ENCODE measurements around the gene TMEM63C. TPM values are rescaled to one million over a fixed set of nuclear protein-coding genes. Genes with fewer than 3 reads are reported as not detected.
A peak's percentile ranks its signal among the peaks of the same experiment; 100 is the strongest.

The TMEM63C gene
- total RNA-seq, 1 donor from 2014 or later = 39.9 TPM

DNA sequence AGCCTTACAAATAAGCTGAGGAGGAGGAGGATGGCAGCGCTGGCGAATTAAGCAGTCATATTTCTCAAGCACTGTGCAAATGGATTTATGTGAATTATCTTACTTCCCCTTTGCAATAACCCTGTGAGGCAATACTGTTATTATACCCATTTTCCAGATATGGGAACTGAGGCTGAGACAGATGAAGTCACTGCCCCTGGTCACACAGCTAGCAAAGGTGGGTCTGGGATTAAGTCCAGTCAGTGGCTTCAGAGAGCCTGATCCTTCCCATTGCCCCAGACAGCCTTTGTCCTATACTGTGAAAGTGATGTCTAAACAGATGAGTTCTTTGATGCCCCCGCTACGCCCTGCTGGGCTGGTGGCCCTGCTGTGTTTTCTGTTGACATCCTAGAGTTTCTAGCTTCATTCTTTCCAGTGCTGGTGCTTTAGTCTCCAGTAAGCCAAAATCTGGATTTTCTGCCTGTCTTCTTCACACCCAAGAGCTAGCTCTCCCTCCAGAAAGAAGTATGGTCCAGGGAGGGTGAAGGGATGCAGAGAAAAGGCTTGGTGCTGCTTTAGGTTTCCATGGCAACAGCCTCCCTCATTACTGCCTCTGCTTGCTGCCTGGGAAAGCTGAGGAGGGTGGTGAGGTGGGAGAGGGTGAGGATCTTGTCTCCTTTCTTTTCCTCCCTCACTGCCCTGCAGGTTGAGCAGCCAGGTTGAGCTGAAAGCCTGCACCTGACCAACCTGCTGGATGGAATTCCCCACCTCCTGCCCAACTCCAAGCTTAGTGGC is 30.7 kb downstream of the TMEM63C start:
- DNase-seq = no peak
- Mint-ChIP-seq H3K4me3 (ENCODE audit: unreplicated experiment) (no peak overlapping the region), H3K9me3 (ENCODE audit: unreplicated experiment) (peaks cover 9% of the 10 kb centered on the region), H3K36me3 (ENCODE audit: unreplicated experiment) (peaks cover 7% of the 10 kb centered on the region), H3K4me1 (ENCODE audit: low read depth, unreplicated experiment) (peaks cover 24% of the 10 kb centered on the region), H3K27me3 (ENCODE audit: unreplicated experiment) (peaks cover 12% of the 10 kb centered on the region), H3K27ac (ENCODE audit: unreplicated experiment) (no peak overlapping the region)
- TF ChIP-seq, protein P1, sequence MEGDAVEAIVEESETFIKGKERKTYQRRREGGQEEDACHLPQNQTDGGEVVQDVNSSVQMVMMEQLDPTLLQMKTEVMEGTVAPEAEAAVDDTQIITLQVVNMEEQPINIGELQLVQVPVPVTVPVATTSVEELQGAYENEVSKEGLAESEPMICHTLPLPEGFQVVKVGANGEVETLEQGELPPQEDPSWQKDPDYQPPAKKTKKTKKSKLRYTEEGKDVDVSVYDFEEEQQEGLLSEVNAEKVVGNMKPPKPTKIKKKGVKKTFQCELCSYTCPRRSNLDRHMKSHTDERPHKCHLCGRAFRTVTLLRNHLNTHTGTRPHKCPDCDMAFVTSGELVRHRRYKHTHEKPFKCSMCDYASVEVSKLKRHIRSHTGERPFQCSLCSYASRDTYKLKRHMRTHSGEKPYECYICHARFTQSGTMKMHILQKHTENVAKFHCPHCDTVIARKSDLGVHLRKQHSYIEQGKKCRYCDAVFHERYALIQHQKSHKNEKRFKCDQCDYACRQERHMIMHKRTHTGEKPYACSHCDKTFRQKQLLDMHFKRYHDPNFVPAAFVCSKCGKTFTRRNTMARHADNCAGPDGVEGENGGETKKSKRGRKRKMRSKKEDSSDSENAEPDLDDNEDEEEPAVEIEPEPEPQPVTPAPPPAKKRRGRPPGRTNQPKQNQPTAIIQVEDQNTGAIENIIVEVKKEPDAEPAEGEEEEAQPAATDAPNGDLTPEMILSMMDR (IDR thresholded peaks at IDR 0.05; ENCODE audit: partially characterized antibody, unreplicated experiment) = no peak

DNA sequence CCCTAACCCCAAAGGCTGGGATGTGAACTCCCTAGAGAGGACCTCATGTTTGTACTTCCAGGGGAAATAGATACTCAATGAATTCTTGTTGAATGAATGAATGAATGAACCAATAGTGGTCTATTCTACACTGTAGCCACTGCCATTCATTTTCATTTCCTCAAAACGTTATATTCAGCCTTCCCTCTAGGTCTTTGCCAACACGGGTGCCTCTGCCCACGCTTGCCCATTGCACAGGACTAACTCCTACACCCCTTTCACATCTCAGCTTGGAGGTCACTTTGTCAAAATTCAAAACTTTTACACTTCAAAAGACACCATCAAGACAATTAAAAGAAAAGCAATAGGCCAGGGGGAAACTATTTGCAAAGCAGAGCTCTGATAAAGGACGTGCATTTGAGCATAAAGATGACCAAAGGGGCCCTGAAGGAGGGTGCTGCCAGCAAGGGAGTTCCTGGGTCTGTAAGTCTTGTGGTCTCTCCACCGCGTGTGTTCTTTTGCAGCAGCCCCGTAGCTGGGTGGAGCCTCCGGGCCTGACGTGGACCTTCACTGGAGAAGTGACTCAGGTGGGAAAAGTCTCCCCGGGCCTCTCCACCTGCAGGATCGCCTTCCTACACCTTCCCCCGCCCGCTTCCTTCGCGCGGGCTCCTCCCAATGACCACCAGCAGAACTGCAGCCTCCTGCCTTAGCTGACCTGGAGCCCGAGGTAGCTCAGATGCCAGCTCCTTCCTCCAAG is 31.5 kb downstream of the TMEM63C start:
- Mint-ChIP-seq H3K27me3 (ENCODE audit: unreplicated experiment) (peaks cover 13% of the 10 kb centered on the region), H3K27ac (ENCODE audit: unreplicated experiment) (no peak overlapping the region), H3K4me1 (ENCODE audit: low read depth, unreplicated experiment) (peaks cover 15% of the 10 kb centered on the region), H3K9me3 (ENCODE audit: unreplicated experiment) (peaks cover 10% of the 10 kb centered on the region), H3K36me3 (ENCODE audit: unreplicated experiment) (peaks cover 7% of the 10 kb centered on the region), H3K4me3 (ENCODE audit: unreplicated experiment) (no peak overlapping the region)
- TF ChIP-seq, protein P1 (IDR thresholded peaks at IDR 0.05; ENCODE audit: partially characterized antibody, unreplicated experiment) = peak; percentile 72
- DNase-seq = peak; percentile 77

DNA sequence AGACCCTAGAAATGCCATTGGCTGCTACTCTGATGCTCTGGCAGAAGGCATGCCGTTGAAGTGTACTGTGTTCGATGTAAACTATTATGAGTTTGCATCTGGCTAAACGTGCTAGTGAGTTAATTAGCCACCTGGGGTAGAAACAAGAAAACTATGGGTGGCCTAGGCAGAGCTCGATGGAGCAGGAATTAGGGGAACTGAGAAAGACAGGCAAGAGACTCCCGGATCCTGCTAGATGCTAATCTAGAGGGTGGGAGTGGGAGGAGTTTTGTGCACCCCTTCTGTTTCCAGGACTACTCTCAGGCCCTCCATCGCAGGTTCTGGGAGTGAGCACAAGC is 32.0 kb downstream of the TMEM63C start:
- H3K27me3 Mint-ChIP-seq (ENCODE audit: unreplicated experiment) = peaks cover 13% of the 10 kb centered on the region
- no peak overlapping the region for H3K4me3 Mint-ChIP-seq (ENCODE audit: unreplicated experiment)
- H3K9me3 Mint-ChIP-seq (ENCODE audit: unreplicated experiment) = peaks cover 10% of the 10 kb centered on the region

DNA sequence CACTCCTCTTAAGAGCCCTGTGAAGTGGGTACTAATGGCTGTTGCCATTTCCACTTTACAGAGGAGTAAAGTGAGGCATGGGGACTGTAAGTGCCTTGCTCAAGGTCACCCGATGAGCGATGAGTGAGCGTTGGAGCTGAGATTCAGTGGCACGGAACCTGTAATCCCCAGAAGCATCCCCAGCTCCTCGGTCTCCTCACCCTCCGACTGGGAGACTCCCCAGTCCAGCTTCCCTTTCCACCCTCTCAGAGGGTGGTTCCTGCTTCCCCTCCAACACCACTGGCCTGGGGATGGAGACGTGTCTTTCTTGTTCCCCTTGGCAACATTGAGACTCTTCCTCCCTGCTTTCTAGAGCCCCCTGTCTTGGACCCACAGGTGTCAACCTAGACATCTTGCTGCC is 32.6 kb downstream of the TMEM63C start:
- Mint-ChIP-seq H3K4me1 (ENCODE audit: low read depth, unreplicated experiment) (peaks cover 10% of the 10 kb centered on the region), H3K27me3 (ENCODE audit: unreplicated experiment) (peaks cover 13% of the 10 kb centered on the region), H3K9me3 (ENCODE audit: unreplicated experiment) (peaks cover 10% of the 10 kb centered on the region), H3K4me3 (ENCODE audit: unreplicated experiment) (no peak overlapping the region), H3K36me3 (ENCODE audit: unreplicated experiment) (peaks cover 7% of the 10 kb centered on the region), H3K27ac (ENCODE audit: unreplicated experiment) (no peak overlapping the region)
- TF ChIP-seq, protein P1 (IDR thresholded peaks at IDR 0.05; ENCODE audit: partially characterized antibody, unreplicated experiment) = no peak
- DNase-seq = no peak

More for the DNA sequence above, 32.0 kb downstream of the TMEM63C start:
- DNase-seq = no peak
- Mint-ChIP-seq H3K4me1 (ENCODE audit: low read depth, unreplicated experiment) (peaks cover 10% of the 10 kb centered on the region), H3K27ac (ENCODE audit: unreplicated experiment) (no peak overlapping the region), H3K36me3 (ENCODE audit: unreplicated experiment) (peaks cover 7% of the 10 kb centered on the region)
- TF ChIP-seq, protein P1 (IDR thresholded peaks at IDR 0.05; ENCODE audit: partially characterized antibody, unreplicated experiment) = no peak

DNA sequence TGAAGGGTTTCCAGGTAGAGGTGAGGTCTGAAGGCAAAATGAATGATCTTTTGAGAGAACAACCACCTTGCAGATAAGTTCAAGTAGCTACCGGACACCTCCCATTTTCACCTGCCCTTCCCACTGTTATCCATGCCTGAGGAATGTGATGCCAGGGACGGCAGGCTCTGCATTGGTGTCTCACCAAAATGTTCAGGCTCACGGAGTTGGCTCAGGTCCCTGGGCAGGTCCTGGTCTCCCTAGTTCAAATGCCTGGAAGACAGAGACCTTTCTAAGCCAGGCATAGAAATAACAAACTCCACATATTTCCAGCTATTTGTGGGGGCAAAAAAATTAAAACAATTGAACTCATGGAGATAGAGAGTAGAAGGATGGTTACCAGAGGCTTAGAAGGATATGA is 36.0 kb downstream of the TMEM63C start:
- no peak overlapping the region for H3K4me3 Mint-ChIP-seq (ENCODE audit: unreplicated experiment)
- TF ChIP-seq, protein P1 (IDR thresholded peaks at IDR 0.05; ENCODE audit: partially characterized antibody, unreplicated experiment) = no peak
- no peak overlapping the region for H3K27ac Mint-ChIP-seq (ENCODE audit: unreplicated experiment)
- H3K27me3 Mint-ChIP-seq (ENCODE audit: unreplicated experiment) = peaks cover 15% of the 10 kb centered on the region
- peaks cover 15% of the 10 kb centered on the region for H3K4me1 Mint-ChIP-seq (ENCODE audit: low read depth, unreplicated experiment)
- no peak for DNase-seq
- H3K36me3 Mint-ChIP-seq (ENCODE audit: unreplicated experiment) = peaks cover 7% of the 10 kb centered on the region
- peaks cover 18% of the 10 kb centered on the region for H3K9me3 Mint-ChIP-seq (ENCODE audit: unreplicated experiment)

Data from glutamatergic neuron (in vitro differentiated cells).